BLaER1 (cell line): ENCODE data around the gene FLNB.

Experiments used
- H3K27ac ChIP-seq: shearing (Covaris generic); formaldehyde crosslinking; 2 replicates; pipeline ENCODE4 v1.8.1; 2022
- H3K27me3 ChIP-seq: shearing (Covaris generic); formaldehyde crosslinking; 2 replicates; pipeline ENCODE4 v1.8.1; 2022
- H3K36me3 ChIP-seq: shearing (Covaris generic); formaldehyde crosslinking; 2 replicates; pipeline ENCODE4 v1.8.1; 2022
- H3K4me1 ChIP-seq: shearing (Covaris generic); formaldehyde crosslinking; 2 replicates; pipeline ENCODE4 v1.8.1; 2022
- H3K4me2 ChIP-seq: shearing (Covaris generic); formaldehyde crosslinking; 2 replicates; pipeline ENCODE4 v1.8.1; 2022
- H3K4me3 ChIP-seq: shearing (Covaris generic); formaldehyde crosslinking; 2 replicates; pipeline ENCODE4 v1.8.1; 2022
- H3K9ac ChIP-seq: shearing (Covaris generic); formaldehyde crosslinking; 2 replicates; pipeline ENCODE4 v1.8.1; 2022
- H3K9me3 ChIP-seq: shearing (Covaris generic); formaldehyde crosslinking; 2 replicates; pipeline ENCODE4 v1.8.1; 2022
- H4K20me1 ChIP-seq: shearing (Covaris generic); formaldehyde crosslinking; 2 replicates; pipeline ENCODE4 v1.8.1; 2022
- Cebpa-rat ChIP-seq: shearing (Covaris generic); IDR thresholded peaks from 2 replicates; pipeline ENCODE4 v1.8.1; 2022

Gene FLNB

DNA sequence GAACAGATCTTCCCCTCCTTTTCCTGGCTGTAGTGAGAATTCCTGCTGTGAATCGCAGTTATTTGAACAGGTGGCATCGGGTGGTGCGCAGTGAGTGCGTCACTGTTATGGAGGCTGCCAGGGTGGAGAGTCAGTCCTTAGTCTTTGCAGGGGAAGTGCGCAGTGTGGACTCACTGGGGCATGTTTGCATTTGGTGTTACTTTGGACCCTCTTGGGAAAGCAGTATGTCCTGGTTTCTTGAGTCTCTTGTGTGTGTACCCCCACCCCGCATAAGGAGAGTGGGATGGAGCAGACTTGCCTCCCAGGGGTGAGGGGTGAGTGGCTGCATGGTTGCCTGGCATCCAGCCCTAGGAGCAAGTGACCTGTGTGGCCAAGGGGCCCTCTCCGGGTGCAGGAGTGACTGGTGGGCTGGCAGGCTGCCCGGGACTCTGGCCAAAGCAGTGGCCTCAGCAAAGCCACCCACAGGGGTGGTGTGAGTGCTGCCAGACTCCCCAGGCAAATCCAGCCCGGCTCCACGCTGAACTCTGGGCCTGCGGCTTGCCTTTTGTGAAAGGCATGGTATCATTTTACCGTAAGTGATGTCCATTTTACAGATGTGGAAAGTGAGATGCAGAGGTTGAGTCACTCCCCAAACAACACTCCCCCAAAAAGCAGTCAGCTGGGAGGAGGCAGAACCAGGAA is 156.1 kb downstream of the FLNB start:
- H3K9me3 ChIP-seq: no peaks in the 10 kb centered on the region
- H3K4me1 ChIP-seq: no peaks in the 10 kb centered on the region
- no peaks in the 10 kb centered on the region for H3K27me3 ChIP-seq
- no peaks in the 10 kb centered on the region for H4K20me1 ChIP-seq
- H3K9ac ChIP-seq: no peak overlapping the region
- no peak overlapping the region for H3K4me3 ChIP-seq
- no peak overlapping the region for H3K27ac ChIP-seq
- H3K4me2 ChIP-seq: no peak overlapping the region
- no peak for TF ChIP-seq Cebpa-rat
- peaks cover 88% of the 10 kb centered on the region for H3K36me3 ChIP-seq

DNA sequence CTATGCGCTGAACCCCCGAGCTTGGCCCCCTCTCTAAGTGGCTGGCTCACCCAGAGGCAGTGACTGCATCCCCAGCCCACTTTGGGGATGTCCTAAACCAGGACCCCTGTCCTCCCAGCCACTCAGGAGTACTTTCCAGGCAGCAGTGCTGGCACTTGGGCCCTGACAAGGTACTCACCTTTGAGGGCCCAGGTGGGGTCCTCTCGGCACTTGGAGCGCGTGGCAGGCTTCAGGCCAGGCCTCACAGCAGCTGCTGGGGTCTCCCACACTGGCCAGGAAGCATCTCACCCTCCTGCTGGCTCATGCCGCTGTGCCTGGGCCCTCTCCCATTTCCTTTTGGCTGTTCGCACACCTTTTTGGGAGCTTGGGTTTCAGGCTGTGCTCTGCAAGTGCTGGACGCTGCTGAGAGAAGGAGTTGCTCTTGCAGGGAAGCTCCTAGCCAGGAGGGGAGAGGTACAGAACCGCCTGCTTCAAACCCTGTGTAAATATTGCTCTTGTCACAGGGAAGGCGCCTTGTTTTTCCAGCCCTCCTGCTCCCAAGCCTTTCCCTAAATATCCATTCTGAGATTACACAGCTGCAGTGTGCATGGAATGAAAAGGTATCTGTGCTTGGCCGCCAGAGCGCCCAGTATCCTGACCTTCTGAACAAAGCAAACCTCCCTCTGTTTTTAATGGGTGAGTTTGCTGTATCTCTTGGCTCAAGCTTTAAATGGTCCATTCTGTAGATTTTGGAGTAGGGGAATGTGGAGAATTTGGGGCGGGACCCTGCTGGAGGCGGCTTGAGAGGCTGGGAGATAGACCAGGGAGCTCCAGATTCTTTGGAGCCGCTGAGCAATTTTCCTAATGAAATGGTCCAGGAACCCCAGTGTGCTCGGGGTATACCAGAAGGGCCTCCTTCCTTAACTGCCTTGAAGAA is 156.9 kb downstream of the FLNB start:
- no peak for TF ChIP-seq Cebpa-rat
- peaks cover 91% of the 10 kb centered on the region for H3K36me3 ChIP-seq
- H3K4me3 ChIP-seq: no peak overlapping the region
- H4K20me1 ChIP-seq: no peaks in the 10 kb centered on the region
- no peak overlapping the region for H3K9ac ChIP-seq
- H3K9me3 ChIP-seq: no peaks in the 10 kb centered on the region
- H3K27ac ChIP-seq: no peak overlapping the region
- H3K27me3 ChIP-seq: no peaks in the 10 kb centered on the region
- H3K4me2 ChIP-seq: no peak overlapping the region
- no peaks in the 10 kb centered on the region for H3K4me1 ChIP-seq

- no peak overlapping the region for H3K4me2 ChIP-seq
- no peaks in the 10 kb centered on the region for H3K9me3 ChIP-seq
- peaks cover 87% of the 10 kb centered on the region for H3K36me3 ChIP-seq
- H3K4me3 ChIP-seq: no peak overlapping the region
- no peaks in the 10 kb centered on the region for H3K27me3 ChIP-seq
- H3K4me1 ChIP-seq: no peaks in the 10 kb centered on the region
- H3K27ac ChIP-seq: no peak overlapping the region
- H4K20me1 ChIP-seq: no peaks in the 10 kb centered on the region
- no peak overlapping the region for H3K9ac ChIP-seq
- TF ChIP-seq Cebpa-rat: no peak
Measured at GRCh38 chr3:58167431-58168351, 159.5 kb downstream of the FLNB start.

DNA sequence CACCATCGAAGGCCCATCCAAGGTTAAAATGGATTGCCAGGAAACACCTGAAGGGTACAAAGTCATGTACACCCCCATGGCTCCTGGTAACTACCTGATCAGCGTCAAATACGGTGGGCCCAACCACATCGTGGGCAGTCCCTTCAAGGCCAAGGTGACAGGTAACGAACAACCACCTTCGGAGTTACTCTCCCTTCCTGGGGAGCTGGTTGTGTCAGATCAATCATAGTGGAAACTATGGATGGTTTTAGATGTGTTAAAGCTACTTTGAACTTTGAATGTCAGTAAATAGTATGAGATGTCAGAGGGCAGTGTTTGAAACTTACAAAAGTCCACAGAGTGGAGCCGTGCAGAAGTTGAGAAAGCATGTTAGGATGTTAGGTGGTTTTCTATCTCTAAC is 160.3 kb downstream of the FLNB start:
- Histone ChIP-seq H3K27me3 (no peaks in the 10 kb centered on the region), H3K4me1 (0 out of 2 replicates have a peak, but pooled peaks cover 5% of the 10 kb centered on the region), H3K9me3 (no peaks in the 10 kb centered on the region), H4K20me1 (no peaks in the 10 kb centered on the region), H3K36me3 (peaks cover 79% of the 10 kb centered on the region), H3K4me2 (no peak overlapping the region), H3K27ac (no peak overlapping the region), H3K9ac (no peak overlapping the region), H3K4me3 (no peak overlapping the region)
- TF ChIP-seq Cebpa-rat: no peak

GRCh38 chr3:58169371-58169770 is 161.1 kb downstream of the FLNB start:
- Histone ChIP-seq H3K4me2 (no peak overlapping the region), H4K20me1 (no peaks in the 10 kb centered on the region), H3K36me3 (peaks cover 70% of the 10 kb centered on the region), H3K9ac (no peak overlapping the region), H3K4me3 (no peak overlapping the region), H3K4me1 (0 out of 2 replicates have a peak, but pooled peaks cover 6% of the 10 kb centered on the region), H3K27ac (no peak overlapping the region), H3K27me3 (no peaks in the 10 kb centered on the region), H3K9me3 (no peaks in the 10 kb centered on the region)
- TF ChIP-seq Cebpa-rat: no peak

GRCh38 chr3:58170376-58170775 is 162.2 kb downstream of the FLNB start:
- no peak overlapping the region for H3K4me3 ChIP-seq
- 0 out of 2 replicates have a peak, but pooled peaks cover 6% of the 10 kb centered on the region for H3K4me1 ChIP-seq
- no peaks in the 10 kb centered on the region for H3K9me3 ChIP-seq
- no peaks in the 10 kb centered on the region for H4K20me1 ChIP-seq
- H3K27ac ChIP-seq: no peak overlapping the region
- H3K36me3 ChIP-seq: peaks cover 60% of the 10 kb centered on the region
- no peak overlapping the region for H3K4me2 ChIP-seq
- H3K27me3 ChIP-seq: no peaks in the 10 kb centered on the region
- no peak overlapping the region for H3K9ac ChIP-seq
- TF ChIP-seq Cebpa-rat: no peak

DNA sequence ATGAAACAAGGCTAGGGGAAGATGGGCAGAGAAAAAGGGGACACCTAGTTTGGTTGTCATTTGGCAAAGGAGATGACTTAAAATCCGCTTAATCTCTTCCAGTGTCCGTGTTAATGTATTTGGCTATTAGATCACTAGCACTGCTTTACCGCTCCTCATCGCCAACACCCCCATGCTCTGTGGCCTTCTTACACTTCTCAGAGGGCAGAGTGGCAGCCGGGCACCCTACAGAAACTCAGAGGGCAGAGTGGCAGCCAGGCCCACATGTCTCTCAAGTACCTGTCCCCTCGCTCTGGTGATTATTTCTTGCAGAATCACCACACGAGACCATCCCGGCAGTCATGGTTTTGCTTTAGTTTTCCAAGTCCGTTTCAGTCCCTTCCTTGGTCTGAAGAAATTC is 162.9 kb downstream of the FLNB start:
- H4K20me1 ChIP-seq: no peaks in the 10 kb centered on the region
- no peaks in the 10 kb centered on the region for H3K27me3 ChIP-seq
- no peak overlapping the region for H3K4me3 ChIP-seq
- 0 out of 2 replicates have a peak, but pooled peaks cover 6% of the 10 kb centered on the region for H3K4me1 ChIP-seq
- TF ChIP-seq Cebpa-rat: no peak
- peaks cover 52% of the 10 kb centered on the region for H3K36me3 ChIP-seq
- no peak overlapping the region for H3K4me2 ChIP-seq
- H3K9me3 ChIP-seq: no peaks in the 10 kb centered on the region
- no peak overlapping the region for H3K9ac ChIP-seq
- H3K27ac ChIP-seq: no peak overlapping the region

DNA sequence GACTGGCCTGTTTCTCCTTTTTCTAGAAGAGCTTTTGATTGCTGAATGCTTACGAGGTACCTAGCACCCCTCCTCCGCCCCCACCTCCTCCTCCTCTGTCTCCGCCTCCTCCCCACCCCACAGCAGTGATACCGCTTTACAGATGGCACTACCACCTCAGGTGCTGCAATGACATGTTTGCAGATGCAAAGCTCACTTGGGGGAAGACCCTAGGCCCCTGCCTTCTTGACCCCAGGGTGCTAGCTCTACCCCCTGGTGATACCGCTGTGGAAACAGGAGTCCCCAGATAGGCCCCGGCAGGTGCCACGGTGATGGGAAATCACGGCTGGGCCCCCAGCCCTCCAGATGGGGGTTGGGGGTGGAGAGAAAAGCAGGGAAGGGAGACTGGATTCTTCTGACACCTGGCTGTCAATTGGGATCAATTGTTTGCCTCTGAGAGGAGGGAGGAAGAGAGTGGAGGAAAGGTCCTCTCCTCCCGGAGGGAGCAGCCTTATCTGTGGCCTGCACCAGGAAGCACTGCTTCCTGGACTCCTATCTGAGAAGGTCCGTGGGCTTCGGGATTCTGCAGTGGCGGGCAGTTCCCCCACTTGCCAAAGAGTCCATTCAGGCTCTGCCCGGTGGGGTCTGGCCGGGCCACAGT is 164.9 kb downstream of the FLNB start:
- no peak overlapping the region for H3K4me3 ChIP-seq
- peak overlapping the region; percentile 51; the same call in 1 of the 2 replicates for H3K27ac ChIP-seq
- H3K4me2 ChIP-seq: no peak overlapping the region
- no peak overlapping the region for H3K9ac ChIP-seq
- H3K36me3 ChIP-seq: peaks cover 38% of the 10 kb centered on the region
- peaks cover 15% of the 10 kb centered on the region for H3K4me1 ChIP-seq
- no peaks in the 10 kb centered on the region for H4K20me1 ChIP-seq
- no peaks in the 10 kb centered on the region for H3K27me3 ChIP-seq
- TF ChIP-seq Cebpa-rat: no peak
- no peaks in the 10 kb centered on the region for H3K9me3 ChIP-seq
